Midbrain (tissue), 1 donor: Measurements from ENCODE around the gene MYEF2.

Experiments
- DNase-seq: peaks from one replicate; lab custom pipeline; 2025; lab: John Stamatoyannopoulos, UW

MYEF2 gene

DNA sequence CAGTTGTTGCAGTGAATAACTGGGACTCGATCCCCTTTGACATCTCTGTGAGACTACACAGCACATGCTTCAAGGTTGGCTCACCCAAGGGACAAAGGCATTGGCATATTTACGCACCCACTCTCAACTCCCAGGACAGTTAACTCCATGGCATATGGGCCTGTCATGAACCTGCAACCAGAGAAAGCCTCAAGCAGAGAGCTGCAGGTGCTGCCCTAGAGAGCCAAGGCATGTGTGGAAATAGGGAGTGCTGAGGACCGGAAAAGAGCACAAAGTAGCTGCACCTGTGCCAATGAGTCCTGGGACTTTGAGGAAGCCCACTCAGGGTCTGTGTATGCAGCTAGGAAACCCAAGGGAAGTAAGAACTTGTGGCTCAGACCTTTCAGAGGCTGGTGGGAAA is 90.3 kb downstream of the MYEF2 start:
- no peak for DNase-seq

DNA sequence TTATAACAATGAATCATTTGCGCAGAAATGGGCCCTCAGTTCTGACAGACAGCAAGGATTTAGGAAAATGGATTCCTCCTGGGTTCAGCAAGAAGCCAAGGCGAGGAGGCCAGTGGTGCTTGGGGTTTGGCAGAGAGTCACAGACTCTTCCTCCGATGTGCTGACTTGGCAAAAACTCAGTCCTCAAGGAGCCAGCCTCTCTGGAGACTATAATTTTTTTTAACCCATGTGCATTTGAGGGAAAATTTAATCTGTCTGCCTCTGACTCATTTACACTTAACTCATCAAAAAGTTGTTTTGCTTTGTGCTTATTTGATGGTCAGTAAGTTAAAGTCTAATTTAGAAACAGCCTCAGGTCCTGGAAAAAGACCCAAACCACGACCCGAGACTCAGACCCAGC is 91.5 kb downstream of the MYEF2 start:
- DNase-seq = no peak

DNA sequence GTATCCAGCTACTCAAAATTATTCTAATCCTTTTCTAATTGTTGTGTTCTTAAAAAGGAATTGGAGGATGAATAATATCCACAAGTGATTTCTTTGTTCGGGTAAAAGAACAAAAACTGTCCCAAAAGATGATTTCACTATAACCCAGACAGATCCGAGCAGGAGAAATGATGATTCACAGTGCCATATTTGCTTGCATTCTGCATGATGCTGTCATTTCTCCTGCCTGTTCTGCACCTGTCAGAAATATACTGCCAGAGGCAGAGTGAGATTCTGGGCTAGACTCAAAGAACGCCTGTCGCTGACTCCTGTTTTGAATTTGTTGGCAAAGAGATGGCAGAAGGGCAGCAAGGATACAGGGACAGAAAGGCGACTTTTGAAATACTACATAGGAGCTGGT is 92.0 kb downstream of the MYEF2 start:
- no peak for DNase-seq

DNA sequence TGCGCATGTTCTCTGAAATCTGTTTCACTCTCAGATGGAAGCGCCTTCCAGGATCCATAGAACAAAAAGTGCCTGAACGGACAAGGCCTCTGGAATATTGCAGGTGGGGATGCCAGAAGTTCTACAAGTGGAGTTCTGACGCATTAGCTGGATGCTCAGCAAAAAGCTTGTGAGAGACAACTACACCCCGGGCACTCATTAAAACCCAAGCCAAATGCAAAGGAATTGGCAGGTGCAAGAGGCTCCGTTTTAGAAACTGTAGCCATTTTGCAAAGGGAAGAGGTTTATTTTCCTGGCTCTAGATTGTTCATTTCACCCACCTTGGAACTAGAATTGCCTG is 92.5 kb downstream of the MYEF2 start:
- no peak for DNase-seq

DNA sequence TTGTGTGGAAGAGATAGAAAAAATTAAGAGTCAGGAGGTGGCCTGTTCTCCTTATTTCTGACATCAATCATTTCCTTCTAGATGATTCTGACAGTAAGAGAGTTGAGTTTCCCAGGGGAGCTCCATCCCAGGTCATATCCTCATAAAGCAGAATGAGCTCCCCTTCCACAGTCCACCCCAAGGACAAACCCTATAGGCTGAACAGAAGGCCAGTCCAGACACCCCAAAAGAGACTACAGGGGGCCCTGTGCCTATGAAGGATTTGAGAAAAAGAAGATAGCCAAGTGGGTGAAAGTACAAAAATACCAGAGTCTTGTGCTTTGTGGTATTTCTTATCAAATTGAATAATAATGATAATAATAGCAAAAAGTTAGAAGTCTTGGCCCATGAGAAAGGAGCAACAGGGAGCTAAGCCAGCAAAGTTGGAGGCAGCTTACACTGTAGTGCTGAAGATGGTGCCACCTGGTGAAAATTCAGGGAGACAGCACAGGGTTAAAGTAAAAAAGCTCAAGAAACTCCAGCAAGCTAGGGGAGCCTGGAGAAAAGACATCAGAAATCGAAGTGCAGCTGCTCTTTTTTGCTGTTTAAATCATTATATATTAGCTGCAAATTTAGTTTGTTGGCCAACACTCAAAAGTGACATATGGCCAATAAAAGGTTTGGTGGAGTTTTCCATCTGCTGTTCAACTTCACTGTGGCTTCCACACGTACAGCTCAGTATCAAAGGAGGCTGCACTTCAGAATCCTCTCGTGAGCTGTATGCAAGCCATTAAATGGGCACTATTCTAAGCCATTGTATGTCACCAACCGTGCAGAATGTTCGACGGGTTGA is 93.1 kb downstream of the MYEF2 start:
- DNase-seq = no peak
